ENCODE measurements around the gene FIG4.
"Not testable (repeated sequence)": the region's sequence is repeated elsewhere in the genome, so short reads cannot be mapped to it uniquely, and the experiment has no call there.

FIG4 gene

DNA sequence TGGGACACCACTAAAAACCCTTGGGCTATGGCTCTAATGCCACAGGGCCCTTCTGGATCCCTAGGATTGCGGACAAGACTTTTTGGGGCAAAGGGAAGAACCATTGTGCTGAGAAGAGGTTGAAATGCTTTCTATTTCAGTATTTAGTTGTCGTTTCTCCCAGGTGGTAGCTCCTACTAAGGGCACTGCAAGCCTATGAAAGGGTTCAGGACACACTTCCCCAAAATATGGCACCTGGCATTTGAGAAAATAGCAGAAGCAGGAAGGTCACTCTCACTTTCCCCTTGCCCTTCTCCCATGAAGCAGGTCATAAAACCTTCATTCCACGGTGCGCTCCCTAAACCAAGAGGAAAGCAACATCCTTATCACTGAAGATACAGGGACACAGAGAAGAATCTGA lies 161.6 kb downstream of the FIG4 start:
- no peak for DNase-seq (ENCODE audit: low read depth, low spot score)

DNA sequence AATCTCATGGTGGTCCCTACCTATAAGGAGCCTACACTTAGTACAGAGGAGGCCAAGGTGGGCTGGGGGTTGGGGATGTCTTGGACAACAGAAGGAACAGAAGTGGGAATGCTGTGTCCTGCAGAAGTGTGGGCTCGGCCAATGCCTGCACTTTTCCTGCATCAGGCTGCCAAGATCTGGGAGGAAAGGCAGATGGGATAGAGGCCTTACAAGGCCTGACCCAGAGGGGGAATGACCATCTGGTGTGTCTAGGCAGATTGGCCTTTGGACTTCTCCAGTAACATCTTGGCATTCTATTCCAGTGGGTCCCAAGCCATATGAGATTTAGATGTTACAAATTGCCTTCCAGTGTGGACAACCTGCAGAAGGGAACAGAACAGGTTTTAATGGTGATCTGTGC lies 162.3 kb downstream of the FIG4 start:
- no peak for DNase-seq (ENCODE audit: low read depth, low spot score)

DNA sequence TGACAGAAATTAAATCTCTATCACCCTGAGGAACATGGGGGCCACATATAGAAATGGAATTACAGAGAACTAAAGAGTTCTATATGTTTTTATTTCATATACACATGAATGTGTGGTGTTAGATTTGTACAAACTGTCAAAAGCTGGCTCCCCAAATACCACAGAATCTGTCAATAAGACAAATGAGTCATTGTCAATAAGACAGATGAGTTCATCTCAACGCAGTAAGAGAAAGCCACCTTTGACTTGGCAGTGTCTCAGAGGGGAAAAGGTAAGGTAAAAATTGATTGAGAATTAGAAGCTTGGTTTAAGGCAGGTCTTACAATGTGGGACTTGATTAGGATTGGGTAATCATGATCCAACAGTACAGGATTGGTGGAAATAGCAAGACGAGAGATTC lies 162.9 kb downstream of the FIG4 start:
- no peak for DNase-seq (ENCODE audit: low read depth, low spot score)

DNA sequence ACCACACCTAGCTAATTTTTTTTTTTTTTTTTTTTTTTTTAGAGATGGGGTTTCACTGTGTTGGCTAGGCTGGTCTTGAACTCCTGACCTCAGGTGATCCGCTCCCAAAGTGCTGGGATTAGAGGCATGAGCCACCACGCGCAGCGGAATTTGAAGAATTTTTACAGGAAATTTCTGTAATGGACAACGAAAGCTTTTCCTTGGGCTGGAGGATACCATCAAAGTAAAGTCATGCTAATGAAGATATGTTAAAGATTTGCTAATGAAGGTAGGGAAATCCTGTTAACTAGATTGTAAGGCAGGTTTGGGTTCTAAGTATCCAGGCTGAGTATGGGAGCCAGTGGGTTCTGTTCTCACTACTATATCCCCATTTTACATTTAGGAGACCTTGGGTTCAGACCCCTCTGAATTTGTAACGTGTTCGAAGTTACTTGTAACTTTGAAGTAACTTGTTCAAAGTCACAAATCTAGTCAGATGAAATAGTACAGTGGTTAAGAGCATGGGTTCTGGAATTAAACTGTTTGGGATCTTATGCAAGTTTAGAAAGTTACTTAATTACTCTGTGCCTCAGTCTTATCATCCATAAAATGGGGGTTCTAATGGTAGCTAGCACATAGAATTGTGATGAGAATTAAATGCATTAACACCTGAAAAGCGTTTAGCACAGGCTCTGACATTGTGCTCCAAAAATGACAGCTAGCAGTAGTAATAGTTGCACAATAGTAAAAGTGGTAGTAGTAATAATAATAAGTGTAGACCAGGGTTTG lies 163.6 kb downstream of the FIG4 start:
- DNase-seq (ENCODE audit: low read depth, low spot score) = no peak

DNA sequence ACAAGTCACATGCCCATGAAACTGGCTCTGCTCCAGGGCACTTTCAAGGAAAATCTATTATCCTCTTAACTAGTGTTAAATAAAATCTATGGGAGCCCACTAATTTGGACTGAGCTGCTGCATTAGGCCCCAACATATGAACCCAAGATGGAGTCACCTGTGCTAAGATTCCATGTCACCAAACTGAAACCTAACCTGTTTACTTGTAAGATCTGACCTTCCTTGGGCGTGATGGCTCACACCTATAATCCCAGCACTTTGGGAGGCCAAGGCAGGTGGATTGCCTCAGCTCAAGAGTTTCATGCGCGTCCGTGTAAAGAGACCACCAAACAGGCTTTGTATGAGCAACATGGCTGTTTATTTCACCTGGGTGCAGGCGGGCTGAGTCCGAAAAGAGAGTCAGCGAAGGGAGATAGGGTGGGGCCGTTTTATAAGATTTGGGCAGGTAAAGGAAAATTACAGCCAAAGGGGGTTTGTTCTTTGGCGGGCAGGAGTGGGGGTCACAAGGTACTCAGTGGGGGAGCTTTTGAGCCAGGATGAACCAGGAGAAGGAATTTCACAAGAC lies 164.5 kb downstream of the FIG4 start:
- DNase-seq (ENCODE audit: low read depth, low spot score) = not testable (repeated sequence)

DNA sequence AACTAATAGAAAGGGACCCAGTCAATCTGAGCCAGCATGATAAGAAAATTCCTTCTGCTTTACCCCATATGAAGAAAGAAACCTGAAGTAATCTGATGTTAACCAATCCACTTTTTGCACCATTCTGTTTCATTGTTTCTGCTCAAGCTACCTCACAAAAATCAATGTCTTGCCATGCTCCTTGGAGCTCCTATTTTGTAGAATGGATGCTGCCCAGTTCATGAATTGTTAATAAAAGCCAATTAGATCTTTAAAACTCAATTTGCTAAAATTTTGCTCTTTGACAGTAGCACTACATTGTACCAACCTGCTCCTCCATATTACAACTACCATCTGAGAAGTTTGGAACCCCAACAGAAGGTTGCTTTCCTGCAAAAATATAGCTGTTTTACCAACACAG lies 170.8 kb downstream of the FIG4 start:
- no peak for DNase-seq (ENCODE audit: low read depth, low spot score)

DNA sequence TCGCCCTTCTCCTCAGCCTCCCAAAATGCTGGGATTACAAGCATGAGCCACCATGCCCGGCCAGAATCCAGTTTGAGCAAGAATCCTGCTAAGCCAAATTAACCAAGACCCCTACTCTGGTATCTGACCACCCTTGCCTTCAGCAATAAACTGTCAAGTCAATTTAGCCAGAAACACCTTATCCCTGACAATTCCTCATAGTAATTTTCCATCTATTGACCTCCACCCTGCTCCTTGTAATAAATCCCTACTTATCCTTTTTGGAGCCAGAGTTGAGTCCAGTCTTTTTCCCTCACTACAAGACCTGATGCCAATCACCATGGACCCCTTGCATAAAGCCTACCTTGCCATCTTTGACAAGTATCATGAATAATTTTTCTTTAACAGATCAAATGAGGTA lies 173.0 kb downstream of the FIG4 start:
- no peak for DNase-seq (ENCODE audit: low read depth, low spot score)

DNA sequence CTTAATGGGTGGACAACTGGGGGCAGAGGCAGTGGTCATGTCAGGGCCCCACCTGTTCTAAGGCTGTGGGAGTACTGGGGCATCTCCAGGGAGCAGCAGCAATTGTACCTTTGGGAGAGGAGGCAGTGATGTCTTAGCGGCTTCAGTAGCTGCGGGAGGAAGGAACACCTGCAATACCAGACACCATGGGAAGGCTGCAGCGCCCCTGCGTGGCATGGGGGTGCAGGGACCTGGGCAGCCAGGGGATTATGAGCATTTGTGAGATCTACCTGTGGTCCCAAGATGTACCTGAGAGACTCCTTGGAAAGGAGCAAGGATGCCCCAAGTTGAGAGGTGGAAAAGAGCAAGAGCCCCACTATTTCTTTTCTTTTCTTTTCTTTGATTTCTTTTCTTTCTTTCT lies 174.9 kb downstream of the FIG4 start:
- DNase-seq (ENCODE audit: low read depth, low spot score) = no peak

DNA sequence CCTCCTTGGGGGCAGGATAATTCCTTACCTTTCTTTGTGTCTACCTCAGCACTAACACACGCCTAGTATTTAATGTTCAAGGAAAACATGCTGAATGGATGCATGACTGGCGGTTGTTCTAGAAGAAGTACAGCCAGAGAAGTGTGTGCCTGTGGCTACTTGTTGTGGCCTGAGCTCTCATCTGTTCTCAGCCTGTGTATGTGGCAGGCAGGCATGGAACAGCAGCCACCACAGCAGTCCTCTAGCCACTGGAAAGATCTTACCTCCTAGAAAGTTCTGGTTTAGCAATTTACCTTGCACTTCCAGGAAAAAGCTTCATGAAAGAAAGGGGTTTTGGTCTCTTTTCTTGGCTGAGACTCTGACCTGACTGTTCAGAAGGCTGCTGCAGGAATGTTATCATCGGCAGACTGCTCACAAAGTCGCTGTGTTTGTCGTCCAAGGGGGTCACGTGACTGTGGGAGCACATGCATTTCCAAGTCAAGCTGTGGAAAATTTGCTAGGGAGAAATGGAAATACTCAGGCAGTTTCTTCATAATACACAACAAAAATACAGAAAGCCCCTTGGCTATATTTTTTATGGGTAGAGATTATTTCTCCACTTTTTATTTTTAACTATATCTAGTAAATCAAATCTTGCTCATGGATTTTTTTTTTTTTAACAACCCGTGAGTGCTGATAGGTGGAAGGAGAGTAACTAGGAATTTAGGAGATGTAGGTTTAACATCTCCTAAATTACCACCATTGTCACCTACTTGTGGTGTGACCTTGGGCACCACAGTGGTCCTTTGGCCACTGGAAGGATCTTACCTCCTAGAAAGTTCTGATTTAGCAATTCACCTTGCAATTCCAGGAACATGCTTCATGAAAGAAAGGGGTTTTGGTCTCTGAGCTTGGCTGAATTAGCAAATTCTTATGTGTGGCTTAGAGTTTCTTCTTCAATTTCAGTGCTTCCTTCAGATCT lies 176.2 kb downstream of the FIG4 start:
- no peak for DNase-seq (ENCODE audit: low read depth, low spot score)

DNA sequence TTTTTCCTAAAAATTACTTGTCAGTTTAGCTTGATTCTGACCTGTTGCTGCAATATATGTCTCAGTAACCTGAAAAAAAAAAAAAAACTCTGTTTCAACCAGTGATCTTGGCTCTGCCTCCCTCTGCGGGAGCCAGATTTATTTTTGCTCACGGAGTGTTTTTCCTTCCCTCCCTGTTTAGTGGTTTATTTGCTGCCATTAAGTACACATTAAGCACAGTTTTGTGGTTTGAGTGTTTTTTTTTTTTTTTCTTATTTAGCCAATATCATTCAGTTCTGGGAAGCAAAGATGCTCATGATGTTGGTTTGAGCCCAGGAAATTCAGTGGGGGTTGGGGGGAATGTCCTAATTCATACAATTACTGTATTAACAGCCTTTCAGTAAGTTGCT lies 176.9 kb downstream of the FIG4 start:
- no peak for DNase-seq (ENCODE audit: low read depth, low spot score)

DNA sequence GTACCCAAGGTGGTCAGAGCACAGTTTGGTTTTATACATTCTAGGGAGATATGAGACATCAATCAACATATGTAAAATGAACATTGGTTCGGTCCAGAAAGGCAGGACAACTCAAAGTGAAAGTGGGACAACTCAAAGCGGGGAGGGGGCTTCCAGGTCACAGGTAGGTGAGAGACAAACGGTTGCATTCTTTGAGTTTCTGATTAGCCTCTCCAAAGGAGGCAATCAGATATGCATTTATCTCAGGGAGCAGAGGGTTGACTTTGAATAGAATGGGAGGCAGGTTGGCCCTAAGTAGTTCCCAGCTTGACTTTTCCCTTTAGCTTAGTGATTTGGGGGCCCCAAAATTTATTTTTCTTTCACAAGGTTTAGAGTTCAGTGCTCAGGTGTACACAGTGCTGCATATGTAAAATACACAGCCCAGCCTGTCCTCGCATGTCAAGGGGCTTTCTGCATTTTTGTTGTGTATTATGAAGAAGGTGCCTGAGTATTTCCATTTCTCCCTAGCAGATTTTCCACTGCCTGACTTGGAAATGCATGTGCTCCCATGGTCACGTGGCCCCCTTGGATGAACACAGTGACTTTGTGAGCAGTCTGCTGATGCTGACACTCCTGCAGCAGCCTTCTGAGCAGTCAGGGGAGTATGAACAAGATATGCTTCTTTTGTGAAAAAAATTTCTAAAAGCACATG lies 178.4 kb downstream of the FIG4 start:
- DNase-seq (ENCODE audit: low read depth, low spot score) = not testable (repeated sequence)

DNA sequence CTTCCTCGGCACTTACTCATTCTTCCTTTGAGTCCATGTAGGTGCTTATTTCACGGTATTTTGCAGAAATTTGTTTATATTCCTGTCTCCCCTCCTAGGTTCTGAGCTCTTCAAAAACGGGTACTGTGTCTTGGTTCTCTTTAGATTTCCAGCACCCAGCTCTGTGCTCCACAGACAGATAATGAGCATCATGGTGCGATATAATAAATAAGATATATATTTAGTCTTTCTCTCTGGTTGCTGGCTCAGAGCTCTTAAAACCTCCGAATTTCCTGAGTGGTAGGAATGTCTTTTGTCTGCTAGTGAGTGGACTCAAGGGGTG lies 179.0 kb downstream of the FIG4 start:
- no peak for DNase-seq (ENCODE audit: low read depth, low spot score)

DNA sequence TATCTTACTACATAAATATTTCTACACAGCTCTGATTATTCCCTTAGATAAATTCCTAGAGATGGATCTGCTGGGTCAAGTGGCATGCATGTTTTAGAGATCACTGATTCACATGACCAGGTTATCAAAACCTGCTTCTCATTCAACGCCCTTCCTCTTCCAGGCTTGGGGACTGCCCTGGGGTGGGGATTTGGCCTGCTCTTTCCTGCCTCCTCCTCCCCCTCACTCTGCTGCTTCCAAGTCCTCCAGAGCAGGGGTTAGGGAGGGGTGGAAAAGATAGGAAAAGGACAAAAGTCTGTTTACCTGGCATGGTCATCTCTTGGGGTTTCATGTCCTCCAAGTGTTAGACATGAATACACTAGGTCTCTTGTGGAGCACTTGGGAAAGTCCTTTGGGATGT lies 181.5 kb downstream of the FIG4 start:
- DNase-seq (ENCODE audit: low read depth, low spot score) = no peak

DNA sequence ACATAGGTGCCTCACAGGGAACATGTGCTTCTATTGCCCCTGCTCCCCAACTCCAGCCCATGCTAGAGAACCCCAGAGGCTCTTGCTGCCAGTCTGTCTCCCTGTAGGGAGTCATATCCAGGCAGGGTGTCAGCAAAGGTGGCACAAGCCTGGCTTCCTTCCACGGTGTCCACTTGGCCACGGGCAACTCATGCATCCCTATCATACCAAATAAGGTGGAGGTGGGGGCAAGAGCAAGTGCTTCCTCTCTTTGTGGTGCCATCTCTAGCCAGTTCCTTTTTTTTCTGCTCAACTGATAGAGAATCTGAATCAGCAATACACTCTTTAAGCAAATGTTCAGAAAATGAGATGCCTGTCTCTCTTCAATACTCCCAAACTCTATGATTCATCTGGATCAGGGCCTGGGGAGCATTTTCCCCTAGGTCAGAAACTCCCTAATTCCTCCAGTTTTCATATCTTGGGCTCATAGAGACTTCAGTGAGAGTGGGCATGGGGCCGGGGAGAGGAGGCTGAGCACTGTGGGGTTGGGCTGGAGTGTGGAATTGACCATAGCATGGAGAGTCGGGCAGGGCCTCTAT lies 182.0 kb downstream of the FIG4 start:
- DNase-seq (ENCODE audit: low read depth, low spot score) = no peak

DNA sequence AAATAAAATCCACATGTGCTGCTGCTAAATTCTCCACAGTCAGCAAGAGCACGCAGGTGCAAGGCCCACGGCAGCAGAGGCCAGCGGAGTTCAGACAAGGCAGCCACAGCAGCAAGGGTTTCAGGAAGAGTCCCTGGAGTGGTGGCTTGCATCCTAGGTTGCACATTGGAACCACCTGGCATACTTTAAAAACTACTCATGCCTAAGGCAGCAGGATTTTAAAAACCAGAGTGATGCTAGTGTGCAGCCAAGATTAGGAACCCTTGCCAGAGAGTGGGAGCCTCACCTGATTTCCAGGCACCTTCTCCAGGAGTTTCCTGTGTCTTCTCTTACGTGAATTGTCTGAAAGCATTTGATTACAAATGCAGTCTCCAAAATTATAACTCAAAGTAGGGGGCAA lies 183.0 kb downstream of the FIG4 start:
- no peak for DNase-seq (ENCODE audit: low read depth, low spot score)

DNA sequence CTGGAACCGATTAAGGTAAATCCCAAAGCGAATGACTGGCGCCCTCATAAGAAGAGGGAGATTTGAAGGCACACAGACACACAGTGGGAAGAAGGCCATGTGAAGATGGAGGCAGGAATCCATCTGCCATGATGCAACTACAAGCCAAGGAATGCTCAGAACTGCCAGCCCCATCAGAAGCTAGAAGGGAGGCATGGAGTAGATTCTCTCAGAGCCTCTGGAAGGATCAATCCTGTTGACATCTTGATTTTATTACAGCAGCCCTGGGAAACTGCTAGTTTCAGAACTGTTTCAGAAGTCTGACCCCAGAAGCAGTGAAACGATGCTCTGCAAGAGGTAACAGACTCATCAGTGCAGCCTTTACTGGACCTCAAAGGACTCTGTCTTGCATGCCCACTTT lies 183.5 kb downstream of the FIG4 start:
- no peak for DNase-seq (ENCODE audit: low read depth, low spot score)
